Endothelial cell of umbilical vein (primary cell): Measurements from ENCODE around the gene KMT2C.

Experiments used
- CTCF ChIP-seq, 2 donors: IDR thresholded peaks; 1 replicate in 1 of 2; 2 replicates in 1 of 2; pipeline ENCODE4 v1.5.1; 2011; ENCODE audit warnings: low read length in 2 of 2, mild to moderate bottlenecking in 2 of 2, moderate library complexity in 2 of 2, control low read depth in 1 of 2, inconsistent platforms in 1 of 2, low read depth in 1 of 2; ENCODE audit not compliant: insufficient read depth in 1 of 2; ENCODE audit errors: extremely low read depth in 1 of 2
- EZH2 ChIP-seq: IDR thresholded peaks from 2 replicates; pipeline ENCODE4 v1.6.1; 2012; ENCODE audit warnings: borderline replicate concordance, low read depth, mild to moderate bottlenecking, moderate library complexity, low read length, inconsistent platforms; ENCODE audit not compliant: severe bottlenecking
- FOS ChIP-seq: IDR thresholded peaks from 2 replicates; pipeline ENCODE4 v1.6.1; 2011; ENCODE audit warnings: mild to moderate bottlenecking, low read length, moderate library complexity, borderline replicate concordance; ENCODE audit not compliant: insufficient read depth
- MYC ChIP-seq: IDR thresholded peaks from one replicate; pipeline ENCODE4 v1.6.1; 2011; ENCODE audit warnings: mild to moderate bottlenecking, low read depth, low read length
- POLR2A ChIP-seq: IDR thresholded peaks from 2 replicates; pipeline ENCODE4 v1.6.1; 2012; ENCODE audit warnings: low read depth, mild to moderate bottlenecking, control low read depth, low read length
- POLR2AphosphoS5 ChIP-seq: IDR thresholded peaks from 2 replicates; pipeline ENCODE4 v1.6.1; 2012; ENCODE audit warnings: low read depth, mild to moderate bottlenecking, control low read depth, low read length, moderate library complexity; ENCODE audit not compliant: insufficient read depth
- TF ChIP-seq, protein P1 (sequence below): IDR thresholded peaks from 2 replicates; pipeline ENCODE4 v1.6.1; 2011; ENCODE audit not compliant: insufficient read depth, insufficient read length

DNA sequence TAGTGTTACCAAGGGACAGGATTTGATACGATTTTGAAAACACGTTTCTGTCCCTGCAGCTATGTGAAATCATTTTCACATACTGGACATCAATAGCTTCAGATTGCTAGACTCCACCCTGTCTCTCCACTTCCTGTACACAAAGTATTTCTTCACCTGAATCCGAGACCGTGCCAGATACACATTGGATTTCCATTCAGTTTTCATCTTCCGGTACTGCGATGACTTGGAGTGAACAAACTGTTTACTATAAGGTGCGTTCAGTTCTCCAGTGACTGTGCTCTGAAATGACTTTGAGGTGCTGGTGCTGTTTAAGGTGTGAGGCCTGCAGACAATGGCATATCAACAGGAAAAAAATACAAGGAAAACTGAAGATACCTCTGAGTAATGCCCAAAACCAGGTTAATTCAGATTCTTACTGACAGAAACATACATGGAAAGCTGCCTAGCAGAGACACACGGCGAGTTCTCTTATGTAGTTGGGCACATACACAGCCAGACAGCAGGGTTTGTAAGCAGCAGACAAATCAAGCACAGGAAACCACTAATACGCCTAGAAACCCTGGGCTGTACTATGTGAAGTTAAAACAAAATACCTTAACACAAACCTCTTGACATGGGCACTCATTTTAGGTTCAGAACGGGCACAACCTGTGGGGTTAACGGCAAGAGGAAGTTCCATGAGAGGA, 291.1 kb downstream of the KMT2C start:
- TF ChIP-seq CTCF (IDR thresholded peaks at IDR 0.05; ENCODE audit: extremely low read depth in 1 of 2, insufficient read depth in 1 of 2, low read depth in 1 of 2, low read length in 2 of 2): no peak
- no peak for TF ChIP-seq POLR2AphosphoS5
- no peak for TF ChIP-seq FOS
- no peak for TF ChIP-seq POLR2A
- TF ChIP-seq, protein P1, sequence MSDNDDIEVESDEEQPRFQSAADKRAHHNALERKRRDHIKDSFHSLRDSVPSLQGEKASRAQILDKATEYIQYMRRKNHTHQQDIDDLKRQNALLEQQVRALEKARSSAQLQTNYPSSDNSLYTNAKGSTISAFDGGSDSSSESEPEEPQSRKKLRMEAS: no peak
- TF ChIP-seq EZH2: no peak
- no peak for TF ChIP-seq MYC
